ENCODE results near the gene CDH20. TPM values are rescaled to one million over a fixed set of nuclear protein-coding genes. Genes with fewer than 3 reads are reported as not detected.

The CDH20 gene
- polyA plus RNA-seq, 2 of the 4 experiments (the other 2 are of a cell fraction), result not detected

- no peak for ATAC-seq
- FAIRE-seq, result no peak
- 0% methylated on average over 4 of the region's 4 CpGs for WGBS (ENCODE audit: missing lambda C conversion rate)
- ChIA-PET POLR2A (no interaction called here), CTCF (interaction anchor here (0.6 kb wide), 1 partner anchor 1100 kb away, joined by 3 read pairs; no protein-coding TSS in a partner anchor)
- Histone ChIP-seq H3K4me2 (no peak overlapping the region), H3K9me3 (no peaks in the 10 kb centered on the region), H3K4me3 (no peak overlapping the region), H3K27ac (no peak overlapping the region), H3K4me1 (no peaks in the 10 kb centered on the region)
- no peak for TF ChIP-seq HOXB5 (CRISPR knock-in tag; IDR thresholded peaks at IDR 0.05)
- TF ChIP-seq ELK1 (IDR thresholded peaks at IDR 0.05; ENCODE audit: low read depth, low read length), result no peak
- TF ChIP-seq EHMT2 (IDR thresholded peaks at IDR 0.05; ENCODE audit: low read depth), result no peak
- DNase-seq (ENCODE audit: low read depth in 1 of 2, low spot score in 1 of 2), result no peak
Observed at GRCh38 chr18:61286867-61287266, 46.4 kb upstream of the CDH20 start.

- FAIRE-seq (no peak), ATAC-seq (no peak), DNase-seq (ENCODE audit: low read depth in 1 of 2, low spot score in 1 of 2) (no peak)
- Histone ChIP-seq H3K4me3 (no peak overlapping the region), H3K4me1 (no peaks in the 10 kb centered on the region), H3K9me3 (no peaks in the 10 kb centered on the region), H3K4me2 (no peak overlapping the region), H3K27ac (no peak overlapping the region)
- no peak for TF ChIP-seq NR3C1 (IDR thresholded peaks at IDR 0.05)
- TF ChIP-seq SMC3 (IDR thresholded peaks at IDR 0.05), result no peak
- TF ChIP-seq GATA3 (IDR thresholded peaks at IDR 0.05; ENCODE audit: borderline replicate concordance), result no peak
- no peak for TF ChIP-seq CBX2 (IDR thresholded peaks at IDR 0.05; ENCODE audit: borderline replicate concordance, low read depth)
- no peak for TF ChIP-seq NFE2L2 (conservative IDR thresholded peaks at IDR 0.05; ENCODE audit: low read length)
- no peak for TF ChIP-seq CHD2 (IDR thresholded peaks at IDR 0.05; ENCODE audit: low read length, partially characterized antibody)
- no peak for TF ChIP-seq ZC3H11A (IDR thresholded peaks at IDR 0.05)
- no peak for TF ChIP-seq CHD4 (IDR thresholded peaks at IDR 0.05; ENCODE audit: borderline replicate concordance)
- WGBS (ENCODE audit: missing lambda C conversion rate), result 11% methylated on average over 5 of the region's 5 CpGs
- ChIA-PET POLR2A (no interaction called here), CTCF (interaction anchor here (0.7 kb wide), 1 partner anchor 816 kb away, joined by 3 read pairs; no protein-coding TSS in a partner anchor)
Observed at GRCh38 chr18:61290616-61291015, 42.6 kb upstream of the CDH20 start.

GRCh38 chr18:61292280-61293035 lies 40.8 kb upstream of the CDH20 start:
- H3K4me2 ChIP-seq, result no peak overlapping the region
- H3K27ac ChIP-seq, result no peak overlapping the region
- FAIRE-seq, result no peak
- no peak for DNase-seq (ENCODE audit: low read depth in 1 of 2, low spot score in 1 of 2)
- no peaks in the 10 kb centered on the region for H3K9me3 ChIP-seq
- CTCF ChIA-PET, result no interaction called here
- TF ChIP-seq RARB (CRISPR knock-in tag; IDR thresholded peaks at IDR 0.05) (no peak), MAX (IDR thresholded peaks at IDR 0.05) (no peak), ZC3H11A (IDR thresholded peaks at IDR 0.05) (no peak), TP53 (CRISPR knock-in tag; IDR thresholded peaks at IDR 0.05) (no peak), NFE2L2 (conservative IDR thresholded peaks at IDR 0.05; ENCODE audit: low read length) (no peak), POLR2A (IDR thresholded peaks at IDR 0.05; ENCODE audit: low read length) (no peak), ATOH8 (CRISPR knock-in tag; IDR thresholded peaks at IDR 0.05; ENCODE audit: low read depth) (no peak), ZFP36 (IDR thresholded peaks at IDR 0.05; ENCODE audit: borderline replicate concordance, partially characterized antibody) (no peak), GATA3 (IDR thresholded peaks at IDR 0.05; ENCODE audit: borderline replicate concordance) (no peak), MAZ (IDR thresholded peaks at IDR 0.05; ENCODE audit: borderline replicate concordance, low read depth, low read length) (no peak), BCL3 (IDR thresholded peaks at IDR 0.05) (no peak), CHD2 (IDR thresholded peaks at IDR 0.05; ENCODE audit: low read length, partially characterized antibody) (no peak), REST (IDR thresholded peaks at IDR 0.05) (no peak), KDM1A (IDR thresholded peaks at IDR 0.05; ENCODE audit: low read depth) (no peak), RCOR1 (IDR thresholded peaks at IDR 0.05; ENCODE audit: low read depth, low read length) (no peak), CEBPB (IDR thresholded peaks at IDR 0.05) (no peak), NPAS2 (CRISPR knock-in tag; IDR thresholded peaks at IDR 0.05; ENCODE audit: borderline replicate concordance) (no peak)
- POLR2A ChIA-PET, result no interaction called here
- ATAC-seq, result no peak
- H3K4me1 ChIP-seq, result no peaks in the 10 kb centered on the region
- H3K4me3 ChIP-seq, result no peak overlapping the region
- 5% methylated on average over 4 of the region's 4 CpGs for WGBS (ENCODE audit: missing lambda C conversion rate)

Data from A549 (cell line).